Measurements from ENCODE around the gene PDK2. TPM values are rescaled to one million over a fixed set of nuclear protein-coding genes. Genes with fewer than 3 reads are reported as not detected.

The PDK2 gene
- total and polyA plus RNA-seq, 7 donors = 50.3 to 213 (median 99.4) TPM

- DNase-seq (peak in 1 of 2 donors; percentile 40), ATAC-seq (no peak)
- no peaks in the 10 kb centered on the region for H3K9me3 ChIP-seq
- 90 to 93% (median 91%) methylated on average over 12 of the region's 12 CpGs for WGBS, 3 donors
- H3K27ac ChIP-seq = no peak overlapping the region
- intact Hi-C loops (cut with DNase I) = no loop called here
- H3K4me1 ChIP-seq = peaks cover 4% of the 10 kb centered on the region
- TF ChIP-seq CTCF (IDR thresholded peaks at IDR 0.05) = no peak
- no peak overlapping the region for H3K4me3 ChIP-seq
- no peaks in the 10 kb centered on the region for H3K27me3 ChIP-seq (ENCODE audit: insufficient read depth in 3 of 3, low read length in 2 of 3)
- H3K36me3 ChIP-seq (ENCODE audit: insufficient read depth in 1 of 2, low read depth in 1 of 2) = no peaks in the 10 kb centered on the region
Observed at GRCh38 chr17:50050431-50051032, 44.6 kb upstream of the PDK2 start.

- intact Hi-C loops (cut with DNase I) = no loop called here
- Histone ChIP-seq H3K27me3 (ENCODE audit: insufficient read depth in 3 of 3, low read length in 2 of 3) (no peaks in the 10 kb centered on the region), H3K4me1 (peaks cover 4% of the 10 kb centered on the region), H3K4me3 (no peak overlapping the region), H3K9me3 (no peaks in the 10 kb centered on the region), H3K36me3 (ENCODE audit: insufficient read depth in 1 of 2, low read depth in 1 of 2) (no peaks in the 10 kb centered on the region), H3K27ac (no peak overlapping the region)
- DNase-seq (peak in 1 of 2 donors; percentile 49), ATAC-seq (peak in 3 of 4 donors; percentile 33 to 60 (median 45))
- no peak for TF ChIP-seq CTCF (IDR thresholded peaks at IDR 0.05)
- 79 to 92% (median 84%) methylated on average over 3 to 4 of the region's 4 CpGs for WGBS, 3 donors
Observed at GRCh38 chr17:50051082-50051576, 44.0 kb upstream of the PDK2 start.

- peak in 1 of 2 donors; percentile 1 for DNase-seq
- intact Hi-C loops (cut with DNase I) = no loop called here
- H3K27ac ChIP-seq = no peak overlapping the region
- no peak for ATAC-seq
- H3K27me3 ChIP-seq (ENCODE audit: insufficient read depth in 3 of 3, low read length in 2 of 3) = no peaks in the 10 kb centered on the region
- peaks cover 7% of the 10 kb centered on the region for H3K4me1 ChIP-seq
- H3K4me3 ChIP-seq = no peak overlapping the region
- TF ChIP-seq CTCF (IDR thresholded peaks at IDR 0.05) = no peak
- WGBS, 3 donors = 69 to 74% (median 71%) methylated on average over 2 of the region's 2 CpGs
- no peaks in the 10 kb centered on the region for H3K36me3 ChIP-seq (ENCODE audit: insufficient read depth in 1 of 2, low read depth in 1 of 2)
- no peaks in the 10 kb centered on the region for H3K9me3 ChIP-seq
Observed at GRCh38 chr17:50051606-50052005, 43.5 kb upstream of the PDK2 start.

- ATAC-seq = no peak
- no peaks in the 10 kb centered on the region for H3K36me3 ChIP-seq (ENCODE audit: insufficient read depth in 1 of 2, low read depth in 1 of 2)
- H3K4me1 ChIP-seq = peaks cover 14% of the 10 kb centered on the region
- no peak overlapping the region for H3K27ac ChIP-seq
- DNase-seq = peak in 1 of 2 donors; percentile 19
- no peak overlapping the region for H3K4me3 ChIP-seq
- 95 to 96% (median 95%) methylated on average over 6 of the region's 6 CpGs for WGBS, 3 donors
- TF ChIP-seq CTCF (IDR thresholded peaks at IDR 0.05) = no peak
- H3K27me3 ChIP-seq (ENCODE audit: insufficient read depth in 3 of 3, low read length in 2 of 3) = no peaks in the 10 kb centered on the region
- intact Hi-C loops (cut with DNase I) = no loop called here
- H3K9me3 ChIP-seq = no peaks in the 10 kb centered on the region
Observed at GRCh38 chr17:50052241-50052796, 42.8 kb upstream of the PDK2 start.
